OCI-LY7 (cell line): ENCODE data around the gene ANKLE2.

Experiments
- EZH2phosphoT487 ChIP-seq: fragments of 200-600 bp; sonication (generic); IDR thresholded peaks from 2 replicates; pipeline ENCODE4 v1.6.1; 2018; ENCODE audit warnings: low read depth, borderline replicate concordance, mild to moderate bottlenecking, mixed run types, antibody characterized with exemption, low read length, moderate library complexity, mixed read lengths
- TF ChIP-seq, protein P1 (sequence below): fragments of 200-600 bp; sonication (generic); conservative IDR thresholded peaks from 2 replicates; pipeline ENCODE4 v1.5.1; 2014; ENCODE audit warnings: mild to moderate bottlenecking, antibody characterized with exemption, low read length, moderate library complexity, mixed read lengths

DNA sequence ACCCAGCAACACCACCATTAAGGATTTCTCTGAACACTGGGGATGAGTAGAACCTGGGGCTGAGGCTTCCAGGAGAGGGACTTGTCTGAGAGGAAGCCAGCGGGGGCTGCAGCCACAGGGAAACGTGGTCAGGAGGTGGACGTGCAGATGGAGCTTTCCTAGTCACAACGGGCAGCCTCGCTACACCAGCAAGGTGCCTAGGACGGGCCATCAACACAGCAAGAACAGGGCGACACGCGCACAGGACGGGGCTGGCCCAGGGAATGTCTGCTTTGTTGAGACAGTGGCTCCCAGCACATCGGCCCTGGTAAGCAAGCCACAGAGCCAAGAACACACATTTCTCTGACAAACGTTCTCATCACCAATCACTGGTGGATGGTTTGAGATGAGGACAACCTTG lies 25.3 kb downstream of the ANKLE2 start:
- TF ChIP-seq, protein P1, sequence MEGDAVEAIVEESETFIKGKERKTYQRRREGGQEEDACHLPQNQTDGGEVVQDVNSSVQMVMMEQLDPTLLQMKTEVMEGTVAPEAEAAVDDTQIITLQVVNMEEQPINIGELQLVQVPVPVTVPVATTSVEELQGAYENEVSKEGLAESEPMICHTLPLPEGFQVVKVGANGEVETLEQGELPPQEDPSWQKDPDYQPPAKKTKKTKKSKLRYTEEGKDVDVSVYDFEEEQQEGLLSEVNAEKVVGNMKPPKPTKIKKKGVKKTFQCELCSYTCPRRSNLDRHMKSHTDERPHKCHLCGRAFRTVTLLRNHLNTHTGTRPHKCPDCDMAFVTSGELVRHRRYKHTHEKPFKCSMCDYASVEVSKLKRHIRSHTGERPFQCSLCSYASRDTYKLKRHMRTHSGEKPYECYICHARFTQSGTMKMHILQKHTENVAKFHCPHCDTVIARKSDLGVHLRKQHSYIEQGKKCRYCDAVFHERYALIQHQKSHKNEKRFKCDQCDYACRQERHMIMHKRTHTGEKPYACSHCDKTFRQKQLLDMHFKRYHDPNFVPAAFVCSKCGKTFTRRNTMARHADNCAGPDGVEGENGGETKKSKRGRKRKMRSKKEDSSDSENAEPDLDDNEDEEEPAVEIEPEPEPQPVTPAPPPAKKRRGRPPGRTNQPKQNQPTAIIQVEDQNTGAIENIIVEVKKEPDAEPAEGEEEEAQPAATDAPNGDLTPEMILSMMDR: no peak
- TF ChIP-seq EZH2phosphoT487: no peak
